KMS-11 (cell line): ENCODE measurements around the gene ADD3.
"Not testable (repeated sequence)": the region's sequence is repeated elsewhere in the genome, so short reads cannot be mapped to it uniquely, and the experiment has no call there.

Experiments
- H2AFZ ChIP-seq: fragments of 200-600 bp; sonication (generic); 2 replicates; pipeline ENCODE4 v1.6.1; 2016; ENCODE audit warnings: antibody characterized with exemption, mixed run types, low read depth
- H3K27ac ChIP-seq: fragments of 200-600 bp; sonication (generic); 2 replicates; pipeline ENCODE4 v1.6.1; 2016; ENCODE audit warnings: mild to moderate bottlenecking, mixed run types
- H3K27me3 ChIP-seq: fragments of 200-600 bp; sonication (generic); 2 replicates; pipeline ENCODE4 v1.6.1; 2017; ENCODE audit warnings: mild to moderate bottlenecking, low read depth, mixed run types, moderate library complexity; ENCODE audit not compliant: insufficient read depth
- H3K36me3 ChIP-seq: fragments of 200-600 bp; sonication (generic); 2 replicates; pipeline ENCODE4 v1.6.1; 2017; ENCODE audit warnings: mild to moderate bottlenecking, mixed run types; ENCODE audit not compliant: insufficient read depth
- H3K4me1 ChIP-seq: fragments of 200-600 bp; sonication (generic); 2 replicates; pipeline ENCODE4 v1.6.1; 2016; ENCODE audit warnings: mild to moderate bottlenecking, low read depth, mixed run types; ENCODE audit not compliant: poor library complexity, severe bottlenecking
- H3K4me2 ChIP-seq: fragments of 200-600 bp; sonication (generic); 2 replicates; pipeline ENCODE4 v1.7.0; 2016; ENCODE audit warnings: mild to moderate bottlenecking, mixed run types
- H3K4me3 ChIP-seq: fragments of 200-600 bp; sonication (generic); IDR thresholded peaks from 2 replicates; pipeline ENCODE4 v1.6.1; 2017; ENCODE audit warnings: low read depth, low read length, mixed read lengths; ENCODE audit not compliant: insufficient read depth
- H3K79me2 ChIP-seq: fragments of 200-600 bp; sonication (generic); 2 replicates; pipeline ENCODE4 v1.6.1; 2016; ENCODE audit warnings: low read depth, mixed run types; ENCODE audit not compliant: insufficient read depth
- H3K9ac ChIP-seq: fragments of 200-600 bp; sonication (generic); 2 replicates; pipeline ENCODE4 v1.6.1; 2016; ENCODE audit warnings: mild to moderate bottlenecking, mixed run types
- H4K20me1 ChIP-seq: fragments of 200-600 bp; sonication (generic); 2 replicates; pipeline ENCODE4 v1.6.1; 2016; ENCODE audit warnings: mild to moderate bottlenecking, mixed run types; ENCODE audit not compliant: insufficient read depth
- CTCF ChIP-seq: fragments of 200-600 bp; sonication (generic); conservative IDR thresholded peaks from 2 replicates; pipeline ENCODE4 v1.6.1; 2017; ENCODE audit warnings: low read depth, mild to moderate bottlenecking, antibody characterized with exemption, low read length, moderate library complexity, mixed read lengths

The ADD3 gene

GRCh38 chr10:110134917-110135316 lies 127.1 kb downstream of the ADD3 start:
- no peaks in the 10 kb centered on the region for H3K27me3 ChIP-seq
- H3K4me1 ChIP-seq: peaks cover 22% of the 10 kb centered on the region
- no peak overlapping the region for H3K9ac ChIP-seq
- no peak overlapping the region for H2AFZ ChIP-seq
- no peaks in the 10 kb centered on the region for H3K36me3 ChIP-seq
- H3K4me3 ChIP-seq: no peak overlapping the region
- no peak overlapping the region for H3K27ac ChIP-seq
- H3K4me2 ChIP-seq: no peak overlapping the region
- no peaks in the 10 kb centered on the region for H3K79me2 ChIP-seq
- TF ChIP-seq CTCF: no peak
- H4K20me1 ChIP-seq: no peaks in the 10 kb centered on the region

- peaks cover 22% of the 10 kb centered on the region for H3K4me1 ChIP-seq
- not testable (repeated sequence) for H3K4me2 ChIP-seq, H3K36me3 ChIP-seq, H3K27me3 ChIP-seq, H4K20me1 ChIP-seq, H3K9ac ChIP-seq, H3K27ac ChIP-seq, H2AFZ ChIP-seq, H3K79me2 ChIP-seq, H3K4me3 ChIP-seq
These were observed 128.1 kb downstream of the ADD3 start for GRCh38 chr10:110135836-110136235.

GRCh38 chr10:110137142-110137545 lies 129.4 kb downstream of the ADD3 start:
- Histone ChIP-seq H2AFZ (no peak overlapping the region), H3K36me3 (no peaks in the 10 kb centered on the region), H3K27me3 (no peaks in the 10 kb centered on the region), H4K20me1 (no peaks in the 10 kb centered on the region), H3K4me2 (peak overlapping the region; percentile 24; the same call in 1 of the 2 replicates), H3K27ac (no peak overlapping the region), H3K4me3 (no peak overlapping the region), H3K4me1 (peaks cover 22% of the 10 kb centered on the region), H3K9ac (no peak overlapping the region), H3K79me2 (no peaks in the 10 kb centered on the region)
- peak; percentile 94 for TF ChIP-seq CTCF

- H3K4me1 ChIP-seq: peaks cover 22% of the 10 kb centered on the region
- H3K4me2 ChIP-seq: no peak overlapping the region; the same call in 1 of the 2 replicates
- peak; percentile 69 for TF ChIP-seq CTCF
- no peaks in the 10 kb centered on the region for H3K27me3 ChIP-seq
- no peak overlapping the region for H3K4me3 ChIP-seq
- no peaks in the 10 kb centered on the region for H3K79me2 ChIP-seq
- H4K20me1 ChIP-seq: no peaks in the 10 kb centered on the region
- H3K27ac ChIP-seq: no peak overlapping the region
- no peak overlapping the region for H3K9ac ChIP-seq
- H3K36me3 ChIP-seq: no peaks in the 10 kb centered on the region
- no peak overlapping the region for H2AFZ ChIP-seq
These were observed 130.5 kb downstream of the ADD3 start for GRCh38 chr10:110138197-110138812.

- Histone ChIP-seq H2AFZ (no peak overlapping the region), H3K4me1 (peaks cover 22% of the 10 kb centered on the region), H4K20me1 (no peaks in the 10 kb centered on the region), H3K4me2 (no peak overlapping the region), H3K4me3 (no peak overlapping the region), H3K9ac (no peak overlapping the region), H3K79me2 (no peaks in the 10 kb centered on the region), H3K27ac (no peak overlapping the region), H3K27me3 (no peaks in the 10 kb centered on the region), H3K36me3 (no peaks in the 10 kb centered on the region)
- no peak for TF ChIP-seq CTCF
These were observed 133.4 kb downstream of the ADD3 start for GRCh38 chr10:110141185-110141584.
